Placental epithelial cell (primary cell): ENCODE measurements around the gene CEP162. TPM values are rescaled to one million over a fixed set of nuclear protein-coding genes. Genes with fewer than 3 reads are reported as not detected.

Source experiments
- total RNA-seq: library from RNA; depleted of rRNA; stranded (reverse); fragments of >200 nt; gene quantifications from 2 replicates; pipeline ENCODE4 v1.2.3, GENCODE V29; 2012

CEP162 gene
- total RNA-seq = 4.0 and 10.2 TPM in 2 replicates

GRCh38 chr6:84227434-84228197, at the start of gene CEP162:
TSS of gene CEP162 (minus strand) at chr6:84227643. CDS start at chr6:84226393, 1,250 bp downstream.

Other genes with a start within 250 kb of the CEP162 start
- 0.39 TPM in 1 of 2 replicates, not detected in the other for gene MRAP2, start 193.9 kb downstream of the CEP162 start, total RNA-seq